ENCODE measurements around the gene ARID4A.

DNA sequence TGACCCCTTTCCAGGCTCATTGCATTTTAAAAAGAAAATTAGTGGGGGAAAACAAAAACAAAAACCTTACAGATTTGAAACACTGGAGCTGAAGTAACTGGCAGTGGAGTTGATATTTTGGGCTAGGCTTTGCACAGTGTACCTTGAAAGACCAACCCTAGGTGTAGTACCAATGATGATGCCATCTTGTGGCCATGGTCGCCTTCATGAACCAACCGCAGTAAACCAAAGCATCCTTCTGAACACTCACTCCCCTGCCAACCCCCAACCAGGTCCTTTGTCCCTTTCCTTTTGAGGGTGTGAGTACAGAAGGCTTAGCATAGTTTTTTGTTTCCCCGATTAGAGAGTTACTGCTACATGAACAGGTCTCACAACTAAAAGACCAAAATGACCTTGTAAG, 103.2 kb downstream of the ARID4A start:
- TF ChIP-seq, protein P1, sequence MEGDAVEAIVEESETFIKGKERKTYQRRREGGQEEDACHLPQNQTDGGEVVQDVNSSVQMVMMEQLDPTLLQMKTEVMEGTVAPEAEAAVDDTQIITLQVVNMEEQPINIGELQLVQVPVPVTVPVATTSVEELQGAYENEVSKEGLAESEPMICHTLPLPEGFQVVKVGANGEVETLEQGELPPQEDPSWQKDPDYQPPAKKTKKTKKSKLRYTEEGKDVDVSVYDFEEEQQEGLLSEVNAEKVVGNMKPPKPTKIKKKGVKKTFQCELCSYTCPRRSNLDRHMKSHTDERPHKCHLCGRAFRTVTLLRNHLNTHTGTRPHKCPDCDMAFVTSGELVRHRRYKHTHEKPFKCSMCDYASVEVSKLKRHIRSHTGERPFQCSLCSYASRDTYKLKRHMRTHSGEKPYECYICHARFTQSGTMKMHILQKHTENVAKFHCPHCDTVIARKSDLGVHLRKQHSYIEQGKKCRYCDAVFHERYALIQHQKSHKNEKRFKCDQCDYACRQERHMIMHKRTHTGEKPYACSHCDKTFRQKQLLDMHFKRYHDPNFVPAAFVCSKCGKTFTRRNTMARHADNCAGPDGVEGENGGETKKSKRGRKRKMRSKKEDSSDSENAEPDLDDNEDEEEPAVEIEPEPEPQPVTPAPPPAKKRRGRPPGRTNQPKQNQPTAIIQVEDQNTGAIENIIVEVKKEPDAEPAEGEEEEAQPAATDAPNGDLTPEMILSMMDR (IDR thresholded peaks at IDR 0.05), result no peak
- TF ChIP-seq POLR2A (IDR thresholded peaks at IDR 0.05), result no peak
